GM12892 (cell line): ENCODE measurements around the gene C4A.
"Not testable (repeated sequence)": the region's sequence is repeated elsewhere in the genome, so short reads cannot be mapped to it uniquely, and the experiment has no call there.

ENCODE experiments used
- DNase-seq: peaks from one replicate; pipeline ENCODE4 v3.0.0; 2011; ENCODE audit not compliant: insufficient read length
- FAIRE-seq: peaks from 2 replicates; lab custom pipeline; 2011; peaks lifted over from hg19 to GRCh38; lab: Jason Lieb, UNC

C4A gene

GRCh38 chr6:32005991-32006529 is 24.2 kb downstream of the C4A start:
- not testable (repeated sequence) for FAIRE-seq, DNase-seq

GRCh38 chr6:32007086-32007485 is 25.2 kb downstream of the C4A start:
- FAIRE-seq, DNase-seq: not testable (repeated sequence)

GRCh38 chr6:32008037-32008436 is 26.2 kb downstream of the C4A start:
- DNase-seq, FAIRE-seq: not testable (repeated sequence)

DNA sequence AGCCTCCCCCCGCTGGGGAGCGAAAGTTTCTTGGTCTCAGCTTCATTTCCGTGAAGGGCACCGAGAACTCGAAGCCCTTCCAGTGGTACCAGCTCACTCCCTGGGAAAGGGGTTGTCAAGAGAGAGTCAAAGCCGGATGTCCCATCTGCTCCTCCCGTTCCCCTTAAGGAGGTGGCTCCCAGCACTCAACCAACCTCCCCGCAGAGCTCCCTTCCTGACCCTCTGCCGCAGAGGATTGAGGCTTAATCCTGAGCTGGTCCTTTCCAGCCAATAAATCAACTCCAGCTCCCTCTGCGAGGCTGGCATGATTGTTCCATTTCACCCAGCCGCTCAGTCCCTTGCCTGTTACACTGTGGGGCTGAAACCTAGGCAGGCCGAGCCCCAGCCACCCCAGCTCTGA is 26.8 kb downstream of the C4A start:
- DNase-seq, FAIRE-seq: not testable (repeated sequence)

- not testable (repeated sequence) for DNase-seq, FAIRE-seq
Measured at GRCh38 chr6:32009537-32009936, 27.7 kb downstream of the C4A start.

GRCh38 chr6:32010856-32011530 is 29.1 kb downstream of the C4A start:
- not testable (repeated sequence) for DNase-seq, FAIRE-seq

- DNase-seq, FAIRE-seq: not testable (repeated sequence)
Measured at GRCh38 chr6:32012941-32013617, 31.2 kb downstream of the C4A start.

DNA sequence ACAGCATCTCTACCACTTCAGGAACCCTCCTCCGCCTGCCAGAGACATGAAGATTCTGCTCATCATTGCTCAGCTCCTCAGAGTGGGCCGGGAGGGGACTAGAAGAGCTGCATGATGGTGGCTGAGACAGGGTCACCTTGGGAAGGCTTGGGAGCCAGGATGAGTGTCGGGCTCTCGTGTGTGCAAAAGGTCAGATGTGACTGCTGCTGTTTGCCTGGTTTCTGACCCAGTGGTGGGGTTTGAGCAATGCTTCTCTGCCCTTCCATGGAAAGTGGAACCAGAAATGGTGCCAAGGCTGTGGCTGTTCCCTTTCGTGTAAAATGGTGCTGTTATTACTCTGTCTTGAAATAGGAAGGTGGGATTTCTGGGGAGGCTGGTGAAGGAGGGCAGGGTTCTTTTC is 31.9 kb downstream of the C4A start:
- not testable (repeated sequence) for DNase-seq, FAIRE-seq

DNA sequence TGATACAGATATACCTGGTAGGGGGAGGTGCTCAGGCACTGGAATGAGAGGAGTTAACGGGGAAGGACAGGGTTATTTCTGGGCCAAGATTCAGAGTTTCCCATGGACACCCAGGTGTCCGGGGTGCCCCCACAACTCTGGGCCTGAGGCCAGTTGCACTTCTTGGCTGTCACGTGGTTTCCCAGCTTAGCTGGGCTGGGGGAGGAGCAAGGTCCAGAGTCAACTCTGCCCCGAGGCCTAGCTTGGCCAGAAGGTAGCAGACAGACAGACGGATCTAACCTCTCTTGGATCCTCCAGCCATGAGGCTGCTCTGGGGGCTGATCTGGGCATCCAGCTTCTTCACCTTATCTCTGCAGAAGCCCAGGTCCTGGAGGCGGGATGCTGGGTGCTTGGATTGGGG is 32.7 kb downstream of the C4A start, which contains the start of gene C4B:
C4B (plus strand) TSS at position 249 of the 400 bp plus-strand sequence; CDS start at position 300, 51 bp downstream.
- not testable (repeated sequence) for DNase-seq
- peak; percentile 36 for FAIRE-seq

- DNase-seq = not testable (repeated sequence)
- peak; percentile 36 for FAIRE-seq
Measured at GRCh38 chr6:32022100-32022499, 40.2 kb downstream of the C4A start.

DNA sequence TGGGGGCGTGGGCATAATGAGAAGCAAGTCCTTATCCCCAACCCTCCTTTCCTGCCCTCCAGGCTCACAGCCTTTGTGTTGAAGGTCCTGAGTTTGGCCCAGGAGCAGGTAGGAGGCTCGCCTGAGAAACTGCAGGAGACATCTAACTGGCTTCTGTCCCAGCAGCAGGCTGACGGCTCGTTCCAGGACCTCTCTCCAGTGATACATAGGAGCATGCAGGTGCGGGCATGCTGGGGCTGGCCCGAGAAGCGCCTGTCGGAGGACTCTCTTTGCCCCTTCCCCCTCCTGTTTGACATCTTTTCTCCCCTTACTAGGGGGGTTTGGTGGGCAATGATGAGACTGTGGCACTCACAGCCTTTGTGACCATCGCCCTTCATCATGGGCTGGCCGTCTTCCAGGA is 46.8 kb downstream of the C4A start:
- not testable (repeated sequence) for DNase-seq, FAIRE-seq

GRCh38 chr6:32029553-32029952 is 47.7 kb downstream of the C4A start:
- not testable (repeated sequence) for DNase-seq, FAIRE-seq

- not testable (repeated sequence) for FAIRE-seq, DNase-seq
Measured at GRCh38 chr6:32035283-32036013, 53.6 kb downstream of the C4A start.

DNA sequence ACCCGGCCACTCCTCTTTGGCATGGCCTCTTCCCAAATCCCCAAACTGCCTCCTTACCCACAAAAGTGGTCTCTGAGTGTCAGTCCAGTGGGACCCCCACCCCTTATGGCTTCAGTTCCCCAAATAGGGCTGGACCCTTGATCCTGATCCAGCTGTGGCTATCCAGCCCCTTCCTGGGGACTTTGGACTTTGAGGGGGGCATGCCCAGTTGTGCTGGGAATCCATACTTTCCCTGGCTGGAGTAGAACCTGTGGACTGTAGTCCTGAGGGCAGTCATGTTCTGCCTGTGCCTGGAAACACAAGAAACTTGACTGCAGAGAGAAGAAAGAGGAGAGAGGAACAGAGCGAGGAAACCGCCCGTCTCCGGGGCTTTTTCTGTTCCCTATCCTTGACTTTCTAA is 55.3 kb downstream of the C4A start:
- DNase-seq, FAIRE-seq: not testable (repeated sequence)

- not testable (repeated sequence) for FAIRE-seq, DNase-seq
Measured at GRCh38 chr6:32037598-32038524, 56.0 kb downstream of the C4A start, which contains the start of gene CYP21A2. Gene CYP21A2, plus strand, starts transcription at chr6:32038415. Its CDS starts 8 bp downstream, at chr6:32038423.

DNA sequence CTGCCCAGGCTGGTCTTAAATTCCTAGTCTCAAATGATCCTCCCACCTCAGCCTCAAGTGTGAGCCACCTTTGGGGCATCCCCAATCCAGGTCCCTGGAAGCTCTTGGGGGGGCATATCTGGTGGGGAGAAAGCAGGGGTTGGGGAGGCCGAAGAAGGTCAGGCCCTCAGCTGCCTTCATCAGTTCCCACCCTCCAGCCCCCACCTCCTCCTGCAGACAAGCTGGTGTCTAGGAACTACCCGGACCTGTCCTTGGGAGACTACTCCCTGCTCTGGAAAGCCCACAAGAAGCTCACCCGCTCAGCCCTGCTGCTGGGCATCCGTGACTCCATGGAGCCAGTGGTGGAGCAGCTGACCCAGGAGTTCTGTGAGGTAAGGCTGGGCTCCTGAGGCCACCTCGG is 57.0 kb downstream of the C4A start:
- DNase-seq, FAIRE-seq: not testable (repeated sequence)

GRCh38 chr6:32039321-32040274 is 57.7 kb downstream of the C4A start:
- DNase-seq, FAIRE-seq: not testable (repeated sequence)
